ENCODE data around the gene PACS2. TPM values are rescaled to one million over a fixed set of nuclear protein-coding genes. Genes with fewer than 3 reads are reported as not detected.
"Not testable (repeated sequence)": the region's sequence is repeated elsewhere in the genome, so short reads cannot be mapped to it uniquely, and the experiment has no call there.

The PACS2 gene
- polyA plus RNA-seq, 12 donors = 67.5 to 107 (median 84.6) TPM; not detected in 1

DNA sequence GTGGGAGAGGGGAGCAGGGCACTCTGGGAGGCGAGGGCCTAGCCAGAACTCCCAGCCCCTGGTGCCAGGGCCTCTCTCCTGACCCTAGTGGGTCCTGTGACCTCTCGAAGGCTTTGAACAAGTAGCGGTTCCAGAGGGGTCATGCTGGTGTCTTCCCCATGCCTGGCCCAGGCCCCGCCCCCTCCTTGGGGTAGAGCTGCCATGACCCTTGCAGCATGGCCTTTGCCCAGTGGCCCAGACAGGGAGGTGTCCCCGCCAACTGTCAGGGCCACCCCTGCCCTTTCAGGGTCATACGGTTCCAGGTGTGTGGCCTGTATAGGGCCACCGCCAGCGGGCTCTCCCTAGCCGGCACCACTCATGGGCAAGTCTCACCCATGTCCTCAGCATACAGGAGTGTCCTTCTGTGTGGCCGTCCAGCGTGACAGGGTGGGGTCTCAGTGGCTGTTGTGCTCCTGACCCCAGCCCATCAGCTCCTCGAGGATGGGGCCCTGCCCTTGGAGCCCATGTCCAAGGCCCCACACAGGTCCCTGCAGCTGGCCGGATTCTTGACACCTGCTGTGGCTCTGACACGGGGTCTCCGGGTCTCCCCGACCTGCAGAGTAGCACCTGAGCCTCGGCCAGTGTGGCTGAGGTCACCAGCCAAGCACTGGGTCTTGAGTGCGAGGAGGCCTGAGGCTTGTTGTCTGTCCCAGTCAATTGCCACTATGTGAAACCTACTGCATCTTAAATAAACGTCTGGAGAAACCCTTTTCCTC is 34.6 kb downstream of the PACS2 start:
- DNase-seq = no peak

DNA sequence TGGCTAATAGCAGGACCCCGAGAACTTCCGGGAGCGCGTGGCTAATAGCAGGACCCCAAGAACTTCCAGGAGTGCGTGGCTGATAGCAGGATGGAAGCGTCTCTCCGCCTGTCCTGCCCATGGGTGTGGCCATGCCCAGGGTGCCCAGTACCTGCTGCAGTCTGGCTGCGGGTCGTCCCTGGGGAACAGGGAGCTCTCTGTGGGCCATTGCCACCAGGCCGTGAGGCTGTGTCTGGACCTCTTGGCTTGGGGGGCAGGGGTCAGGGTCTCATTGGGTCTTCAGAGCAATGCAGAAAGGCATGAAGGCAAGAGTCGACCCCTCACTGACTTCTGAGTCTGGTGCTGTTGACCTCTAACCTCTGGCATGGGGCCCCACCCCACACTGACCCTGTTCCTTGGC is 35.4 kb downstream of the PACS2 start:
- no peak for DNase-seq

DNA sequence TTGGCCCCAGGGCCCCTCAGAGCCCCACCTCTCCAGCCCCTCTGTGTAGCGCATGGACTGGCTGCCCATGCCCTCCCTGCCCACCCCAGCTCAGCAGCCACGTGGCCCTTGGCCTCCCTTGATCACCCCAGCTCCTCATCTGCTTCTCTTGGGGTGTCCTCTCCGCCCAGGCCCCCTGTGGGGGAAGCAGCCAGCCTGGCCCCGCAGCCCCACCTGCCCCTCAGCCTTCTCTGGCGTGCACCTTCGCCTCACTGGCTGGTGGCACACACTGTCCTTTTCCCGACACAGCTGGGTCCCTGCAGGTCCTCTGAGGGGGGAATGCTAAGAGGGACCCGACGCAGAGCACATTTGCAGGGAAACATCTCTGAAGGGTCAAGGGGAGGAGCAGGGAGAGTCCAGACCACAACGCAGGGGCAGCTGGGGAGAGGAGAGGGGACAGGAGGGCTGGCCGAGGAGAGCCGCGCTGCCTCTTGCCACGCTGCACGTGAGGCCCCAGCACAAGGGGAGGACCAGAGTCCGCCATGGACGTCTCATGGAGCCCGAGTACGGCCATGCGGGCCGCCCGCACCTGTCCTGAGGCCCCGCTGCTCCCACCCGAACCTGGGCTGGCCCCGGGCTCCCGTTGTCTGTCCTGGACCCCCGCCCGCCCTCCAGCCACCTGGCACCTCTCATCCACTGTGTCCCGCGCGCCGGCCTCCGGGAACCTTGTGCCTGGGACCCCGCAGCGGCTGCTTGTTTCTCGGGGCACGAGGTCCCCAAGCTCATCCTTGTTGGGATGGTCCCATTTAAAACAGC is 36.1 kb downstream of the PACS2 start:
- no peak for DNase-seq

DNA sequence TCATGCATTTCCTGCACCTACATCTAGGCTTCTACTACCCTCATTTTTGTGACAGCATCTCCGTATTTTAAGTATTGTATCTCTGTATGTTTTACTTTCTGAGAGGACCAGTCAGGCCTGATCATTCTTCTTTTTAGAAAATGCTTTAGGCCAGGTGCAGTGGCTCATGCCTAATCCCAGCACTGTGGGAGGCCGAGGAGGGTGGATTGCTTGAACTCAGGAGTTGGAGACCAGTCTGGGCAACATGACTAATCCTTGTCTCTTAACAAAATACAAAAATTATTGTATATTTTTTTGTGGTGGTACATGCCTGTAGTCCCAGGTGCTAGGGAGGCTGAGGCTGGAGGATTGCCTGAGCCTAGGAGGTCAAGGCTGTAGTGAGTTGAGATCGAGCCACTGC is 36.9 kb downstream of the PACS2 start:
- no peak for DNase-seq

DNA sequence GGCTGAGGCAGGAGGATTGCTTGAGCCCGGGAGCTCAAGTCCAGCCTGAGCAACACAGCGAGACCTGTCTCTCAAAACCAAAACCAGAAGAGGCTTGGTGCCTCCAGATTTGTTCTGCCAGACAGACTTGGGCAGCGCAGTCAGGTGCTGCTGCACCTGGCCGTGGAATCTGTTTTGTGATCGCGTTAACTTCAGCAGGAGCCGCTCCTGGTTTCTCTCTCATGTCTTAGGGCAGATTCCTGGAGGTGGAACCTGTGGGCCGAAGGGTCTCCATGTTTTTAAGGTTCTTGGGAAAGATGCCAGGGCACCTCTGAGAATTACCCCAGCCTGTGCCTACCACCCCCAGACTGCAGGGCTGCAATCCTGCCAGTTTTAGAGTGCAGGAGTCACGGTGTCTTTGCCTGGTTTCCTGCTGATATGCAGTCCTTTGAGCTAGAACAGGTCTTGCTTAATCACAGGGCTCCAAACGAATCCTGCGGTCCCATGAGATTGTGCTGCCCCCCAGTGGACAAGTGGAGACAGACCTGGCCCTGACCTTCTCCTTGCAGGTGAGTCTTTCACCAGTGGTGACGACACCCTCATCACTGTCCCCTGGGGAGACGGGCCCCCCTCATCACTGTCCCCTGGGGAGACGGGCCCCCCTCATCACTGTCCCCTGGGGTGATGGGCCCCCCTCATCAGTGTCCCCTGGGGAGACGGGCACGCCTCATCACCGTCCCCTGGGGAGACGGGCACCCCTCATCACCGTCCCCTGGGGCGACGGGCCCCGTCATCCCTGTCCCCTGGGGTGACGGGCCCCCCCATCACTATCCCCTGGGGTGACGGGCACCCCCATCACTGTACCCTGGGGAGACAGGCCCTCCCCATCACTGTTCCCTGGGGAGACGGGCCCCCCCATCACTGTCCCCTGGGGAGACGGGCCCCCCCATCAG is 37.6 kb downstream of the PACS2 start:
- DNase-seq = peak; percentile 81

DNA sequence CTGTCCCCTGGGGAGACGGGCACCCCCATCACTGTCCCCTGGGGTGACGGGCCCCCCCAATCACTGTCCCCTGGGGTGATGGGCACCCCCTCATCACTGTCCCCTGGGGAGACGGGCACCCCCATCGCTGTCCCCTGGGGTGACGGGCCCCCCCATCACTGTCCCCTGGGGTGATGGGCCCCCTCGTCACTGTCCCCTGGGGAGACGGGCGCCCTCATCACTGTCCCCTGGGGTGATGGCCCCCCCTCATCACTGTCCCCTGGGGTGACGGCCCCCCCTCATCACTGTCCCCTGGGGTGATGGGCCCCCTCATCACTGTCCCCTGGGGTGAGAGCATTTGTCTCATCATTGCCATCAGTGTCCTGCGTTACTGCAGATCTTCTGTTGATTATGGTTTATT is 38.6 kb downstream of the PACS2 start:
- no peak for DNase-seq

DNA sequence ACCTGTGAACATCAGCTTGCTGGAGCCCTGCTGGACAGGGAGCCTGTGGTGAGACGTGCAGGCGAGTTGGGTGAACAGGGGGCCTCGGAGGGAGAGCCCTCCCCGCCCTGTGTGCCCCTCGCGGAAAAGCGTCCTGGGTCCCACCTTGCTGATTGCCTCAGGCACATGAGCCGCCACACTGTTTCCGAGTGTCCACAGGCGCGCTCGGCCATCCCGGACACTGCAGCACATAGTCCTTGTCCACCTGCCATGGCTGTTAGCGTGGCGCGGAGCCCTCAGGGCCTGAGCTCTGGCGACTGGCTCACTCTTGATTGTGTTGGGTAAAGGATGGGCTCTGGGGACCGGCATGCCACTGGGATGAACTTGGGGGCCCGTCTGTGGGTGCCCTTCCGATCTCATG is 40.0 kb downstream of the PACS2 start:
- DNase-seq = no peak

DNA sequence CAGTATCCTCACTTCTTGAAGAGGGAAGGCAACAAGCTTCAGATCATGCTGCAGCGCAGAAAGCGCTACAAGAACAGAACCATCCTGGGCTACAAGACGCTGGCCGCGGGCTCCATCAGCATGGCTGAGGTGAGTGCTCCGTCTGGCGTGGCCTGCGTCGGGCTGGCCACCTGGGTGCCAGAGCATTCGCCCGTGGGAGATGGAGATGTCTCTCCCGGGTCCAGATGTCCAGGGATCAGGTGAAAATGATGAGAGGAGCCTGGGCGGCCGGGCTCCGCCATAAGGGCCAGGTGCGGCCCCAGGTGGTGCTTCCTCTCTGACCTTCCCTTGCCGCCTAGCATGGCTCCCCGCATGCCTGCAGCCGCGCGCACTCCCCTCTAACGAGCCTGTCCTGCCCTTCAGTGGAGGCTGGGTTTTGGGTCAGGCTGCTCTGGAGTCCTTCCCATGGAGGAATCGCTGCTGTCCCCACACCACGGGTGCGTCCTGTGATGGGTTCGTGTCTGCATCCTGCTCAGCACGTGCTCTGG is 40.6 kb downstream of the PACS2 start:
- no peak for DNase-seq

DNA sequence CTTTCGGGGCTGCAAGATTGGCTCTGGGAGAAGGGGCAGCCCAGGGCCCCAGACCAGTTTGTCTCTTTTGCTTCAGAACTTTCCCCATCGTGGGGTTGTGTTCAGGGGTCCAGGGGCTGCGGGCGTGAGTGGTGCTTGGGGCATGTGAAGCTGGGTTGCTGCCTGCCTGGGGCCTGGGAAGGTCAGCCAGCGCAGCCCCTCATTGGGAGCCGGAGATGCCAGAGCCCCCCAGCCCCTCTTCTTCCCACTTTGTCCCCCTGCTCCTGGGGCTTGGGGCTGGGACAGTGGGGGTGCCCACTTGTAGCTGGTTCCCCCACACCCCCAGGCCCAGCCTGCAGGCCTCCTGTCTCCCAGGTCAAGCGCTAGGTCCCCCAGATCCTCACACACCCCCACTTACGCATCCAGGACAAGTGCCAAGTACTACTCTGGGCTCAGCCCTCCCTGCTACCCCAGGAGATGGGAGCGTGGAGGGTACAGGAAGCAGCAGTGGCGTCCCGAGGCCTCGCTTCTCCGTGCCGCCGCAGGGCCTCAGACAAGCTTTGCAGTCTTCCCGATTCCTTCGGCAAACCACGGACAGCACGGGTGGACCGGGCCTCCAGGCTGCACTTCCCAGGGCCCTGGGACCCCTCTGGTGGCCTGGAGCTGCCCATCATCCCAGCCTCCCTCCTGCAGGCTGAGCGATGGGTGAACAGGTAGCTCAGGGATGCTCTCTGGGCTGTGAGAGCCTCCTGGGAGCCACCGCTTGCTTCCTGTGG is 41.5 kb downstream of the PACS2 start:
- no peak for DNase-seq

DNA sequence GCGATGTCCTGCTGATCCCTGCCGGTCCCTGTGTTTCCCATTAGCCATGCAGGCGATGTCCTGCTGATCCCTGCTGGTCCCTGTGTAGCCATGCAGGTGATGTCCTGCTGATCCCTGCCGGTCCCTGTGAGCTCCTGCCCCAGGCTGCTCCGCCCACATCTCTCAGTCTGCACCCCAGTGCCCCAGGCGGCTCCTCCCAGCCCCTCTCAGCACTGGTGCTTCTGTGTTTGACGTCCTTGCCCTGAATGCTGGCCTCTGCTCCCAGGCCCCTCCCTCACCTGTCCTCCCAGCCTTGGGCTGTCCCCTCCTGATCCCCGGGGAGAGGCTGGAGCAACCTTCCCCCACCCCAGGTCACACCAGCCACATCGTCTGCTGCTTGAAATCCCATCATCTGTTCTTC is 42.4 kb downstream of the PACS2 start:
- no peak for DNase-seq

DNA sequence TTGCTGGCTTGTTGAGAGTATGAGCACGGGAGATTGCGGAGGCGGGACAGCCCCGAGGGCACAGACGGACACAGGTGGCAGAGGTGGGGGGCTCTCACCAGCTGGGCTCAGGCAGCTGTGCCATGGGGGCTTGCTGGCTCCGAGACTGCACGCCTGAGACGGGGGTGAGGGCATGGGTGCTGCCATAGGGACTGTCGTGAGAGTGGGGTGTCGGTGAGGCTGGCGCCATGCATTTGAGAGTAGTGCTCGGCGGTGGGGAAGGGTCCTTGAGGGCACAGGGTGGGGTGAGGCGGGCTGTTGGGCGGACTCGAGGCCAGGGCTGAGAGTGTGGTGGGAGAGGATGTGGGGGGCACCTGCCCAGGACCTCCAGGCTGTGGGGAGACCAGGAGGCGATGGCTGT is 43.1 kb downstream of the PACS2 start:
- DNase-seq = no peak

DNA sequence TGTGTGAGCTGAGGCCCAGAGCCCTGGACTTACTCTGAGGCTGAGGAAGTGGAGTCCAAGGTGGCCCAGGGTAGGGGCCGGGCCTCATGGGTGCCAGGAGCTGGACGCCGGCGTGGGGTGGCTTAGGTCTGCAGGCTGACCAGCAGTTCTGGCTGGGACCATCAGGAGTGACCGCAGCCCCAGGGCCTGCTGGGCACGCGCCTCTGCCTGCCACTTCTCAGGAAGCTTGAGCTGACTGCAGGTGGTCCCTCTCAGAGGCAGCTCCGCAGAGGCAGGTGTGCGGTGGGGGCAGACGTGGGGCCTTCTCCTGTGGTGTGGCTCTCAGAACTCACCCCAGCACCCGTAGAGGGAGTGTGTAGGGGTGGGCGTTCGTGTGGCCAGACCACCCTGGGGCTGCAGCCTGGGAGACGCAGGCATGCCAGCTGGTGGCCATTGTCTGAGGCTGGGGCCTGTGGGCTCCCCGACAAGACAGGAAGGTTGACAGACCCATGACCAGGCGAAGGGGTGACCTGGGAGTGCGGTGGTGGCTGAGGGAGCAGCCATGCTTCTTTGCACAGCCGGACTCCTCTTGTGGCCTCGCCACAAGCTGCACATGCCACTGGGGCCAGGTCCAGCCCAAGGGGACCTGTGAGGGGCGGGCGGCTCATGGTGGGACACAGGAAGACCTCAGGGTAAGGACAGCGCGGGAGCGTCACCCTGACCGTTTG is 43.7 kb downstream of the PACS2 start:
- DNase-seq = no peak

DNA sequence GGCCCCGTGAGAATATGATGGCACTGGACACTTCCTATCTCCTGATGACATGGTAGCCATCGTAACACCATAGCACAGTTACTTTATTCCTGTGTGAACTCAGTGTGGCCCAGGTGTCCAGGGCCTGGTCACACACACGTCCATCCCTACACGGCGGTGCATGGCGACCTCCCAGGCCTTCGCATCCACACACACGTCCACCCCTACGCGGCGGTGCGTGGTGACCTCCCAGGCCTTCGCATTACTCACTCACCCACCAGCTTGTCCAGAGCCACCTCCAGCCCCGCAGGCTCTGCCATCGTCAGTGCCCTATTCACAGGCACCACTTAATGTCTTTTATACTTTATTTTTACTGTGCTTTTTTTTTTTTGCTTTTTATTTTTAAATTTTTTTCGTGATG is 44.4 kb downstream of the PACS2 start:
- no peak for DNase-seq

DNA sequence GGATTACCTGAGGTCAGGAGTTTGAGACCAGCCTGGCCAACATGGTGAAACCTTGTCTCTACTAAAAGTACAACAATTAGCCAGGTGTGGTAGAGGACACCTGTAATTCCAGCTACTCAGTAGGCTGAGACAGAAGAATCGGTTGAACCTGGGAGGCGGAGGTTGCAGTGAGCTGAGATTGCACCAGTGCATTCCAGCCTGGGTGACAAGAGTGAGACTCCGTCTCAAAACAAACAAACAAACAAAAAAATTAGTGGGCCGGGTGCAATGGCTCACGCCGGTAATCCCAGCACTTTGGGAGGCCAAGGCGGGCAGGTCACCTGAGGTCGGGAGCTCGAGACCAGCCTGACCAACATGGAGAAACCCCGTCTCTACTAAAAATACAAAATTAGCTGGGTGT is 46.9 kb downstream of the PACS2 start:
- not testable (repeated sequence) for DNase-seq

DNA sequence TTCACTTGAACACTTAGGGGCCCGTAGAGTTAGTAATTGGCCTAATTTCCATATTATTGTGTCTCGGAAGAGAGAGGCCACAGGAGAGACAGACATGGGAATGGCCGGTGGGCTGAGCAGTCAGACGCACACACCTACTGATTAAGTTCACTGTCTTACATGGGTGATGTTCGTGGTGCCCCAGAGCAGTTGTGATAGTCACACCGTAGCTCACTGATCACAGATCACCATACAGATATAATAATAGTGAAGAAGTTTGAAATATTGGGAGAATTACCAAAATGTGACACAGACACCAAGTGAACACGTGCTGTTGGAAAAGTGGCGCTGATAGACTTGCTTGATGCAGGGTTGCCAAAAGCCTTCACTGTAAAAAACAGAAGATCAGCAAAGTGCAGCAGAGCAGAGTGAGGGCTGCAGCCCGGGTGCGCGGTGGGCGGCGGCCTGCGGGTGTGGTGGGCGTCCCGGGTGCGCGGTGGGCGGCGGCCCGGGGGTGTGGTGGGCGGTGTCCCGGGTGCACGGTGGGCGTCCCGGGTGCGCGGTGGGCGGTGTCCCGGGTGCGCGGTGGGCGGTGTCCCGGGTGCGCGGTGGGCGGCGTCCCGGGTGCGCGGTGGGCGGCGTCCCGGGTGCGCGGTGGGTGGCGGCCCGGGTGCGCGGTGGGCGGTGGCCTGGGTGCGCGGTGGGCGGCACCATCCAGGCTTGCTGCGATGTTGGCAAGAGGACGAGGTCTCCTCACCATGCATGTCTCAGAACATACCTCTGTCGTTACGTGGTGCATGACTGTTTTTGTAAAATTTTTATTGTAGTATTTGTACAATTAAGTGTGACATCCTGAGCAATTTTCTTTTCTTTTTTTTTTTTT is 49.5 kb downstream of the PACS2 start:
- no peak for DNase-seq

DNA sequence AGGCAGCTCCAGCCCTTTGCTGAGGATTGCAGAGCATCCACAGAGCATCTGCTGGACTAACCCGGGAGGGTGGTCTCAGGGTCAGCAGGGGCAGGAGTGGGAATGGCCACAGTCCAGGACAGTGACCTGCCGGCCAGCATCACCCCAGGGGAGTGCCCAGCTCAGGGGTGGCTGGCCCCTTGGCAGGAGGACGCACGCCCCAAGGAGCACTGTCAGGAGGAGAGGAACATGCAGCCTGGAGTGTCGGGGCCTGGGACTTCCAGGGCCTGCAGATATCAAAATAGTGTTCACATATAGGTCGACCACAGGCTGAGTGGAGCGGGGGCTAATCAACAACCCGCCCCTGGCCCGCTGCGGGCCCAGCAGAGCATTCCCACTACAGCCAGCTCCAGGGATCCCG is 50.6 kb downstream of the PACS2 start:
- DNase-seq = no peak

DNA sequence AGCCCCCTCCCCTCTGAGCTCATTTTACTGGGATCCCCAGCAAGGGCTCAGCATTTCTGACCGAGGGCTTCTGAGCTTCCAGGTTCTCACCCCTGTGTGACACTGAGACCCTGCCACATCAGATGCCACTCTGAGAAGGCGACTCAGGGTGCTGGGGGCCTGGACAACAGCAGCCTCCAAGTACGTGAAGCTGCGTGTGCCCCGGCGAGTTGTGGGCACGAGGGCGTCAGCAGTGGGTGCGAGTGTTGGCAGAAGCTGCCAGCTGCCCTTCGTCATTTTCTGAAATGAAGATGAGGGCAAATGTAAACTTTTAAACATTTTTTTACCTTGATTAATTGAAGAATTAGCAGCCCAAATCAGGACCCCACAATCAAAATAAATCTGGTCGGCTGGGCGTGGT is 51.1 kb downstream of the PACS2 start:
- no peak for DNase-seq

DNA sequence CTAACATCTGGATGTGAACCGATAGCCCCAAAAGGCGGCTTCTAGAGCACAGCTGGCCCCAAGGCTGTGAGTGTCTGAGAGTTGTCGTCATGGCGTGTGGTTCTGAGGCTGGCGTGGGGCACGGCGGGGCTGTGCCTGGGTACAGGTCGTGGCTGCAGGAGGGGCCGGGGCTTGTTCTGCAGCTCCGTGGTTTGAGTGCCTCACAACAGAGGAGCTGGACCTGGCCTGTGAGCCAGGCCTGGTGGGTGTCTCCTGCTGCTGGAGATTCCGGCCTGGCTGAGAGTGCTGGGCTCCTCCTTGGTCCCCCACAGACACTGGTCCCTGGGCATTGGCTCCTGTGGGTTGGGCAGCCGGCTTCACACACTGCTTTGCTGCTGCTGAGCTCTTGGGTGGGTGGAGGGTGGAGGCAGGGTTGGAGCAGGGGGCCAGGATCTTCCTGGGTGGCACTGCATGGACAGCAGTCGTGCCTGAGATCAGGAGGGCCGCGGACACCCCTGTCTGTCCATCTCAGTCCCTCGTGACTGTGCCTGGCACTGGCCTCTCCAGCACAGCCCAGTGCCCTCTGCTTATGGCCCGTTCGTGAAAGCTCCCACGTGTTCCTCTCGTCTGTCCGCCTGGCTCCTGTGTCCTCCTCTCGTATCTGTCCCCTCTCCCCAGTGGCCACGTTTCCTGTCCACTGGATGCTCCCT is 52.0 kb downstream of the PACS2 start:
- DNase-seq = no peak
